ENCODE measurements around the gene RC3H2. TPM values are rescaled to one million over a fixed set of nuclear protein-coding genes. Genes with fewer than 3 reads are reported as not detected.
"Not testable (repeated sequence)": the region's sequence is repeated elsewhere in the genome, so short reads cannot be mapped to it uniquely, and the experiment has no call there.

Gene RC3H2
- total RNA-seq, 6 experiments from 2014 or later, result 14.1 to 20.7 (median 19.4) TPM

DNA sequence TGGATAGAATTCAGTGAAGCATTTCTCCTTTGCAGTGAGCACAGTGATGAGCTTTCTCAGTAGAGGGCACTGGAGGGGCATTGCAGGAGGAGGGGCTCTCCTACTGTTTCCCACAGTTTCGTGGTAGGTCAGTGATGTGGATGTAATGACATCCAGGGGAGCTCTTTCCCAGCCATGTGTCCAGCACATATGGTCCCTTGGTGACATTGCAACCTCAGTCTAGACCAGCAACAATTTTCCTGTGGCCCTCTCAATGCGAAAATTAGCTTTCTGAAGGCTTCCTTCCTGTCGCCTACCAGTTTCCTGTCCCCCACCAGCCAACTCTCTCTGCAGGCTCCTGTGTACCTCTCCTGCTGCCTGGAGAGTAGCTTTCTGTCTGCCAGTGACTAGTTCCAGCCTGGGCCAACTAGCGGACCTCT lies 69.8 kb downstream of the RC3H2 start:
- H3K4me1 ChIP-seq, result no peaks in the 10 kb centered on the region
- TF ChIP-seq, protein P1, sequence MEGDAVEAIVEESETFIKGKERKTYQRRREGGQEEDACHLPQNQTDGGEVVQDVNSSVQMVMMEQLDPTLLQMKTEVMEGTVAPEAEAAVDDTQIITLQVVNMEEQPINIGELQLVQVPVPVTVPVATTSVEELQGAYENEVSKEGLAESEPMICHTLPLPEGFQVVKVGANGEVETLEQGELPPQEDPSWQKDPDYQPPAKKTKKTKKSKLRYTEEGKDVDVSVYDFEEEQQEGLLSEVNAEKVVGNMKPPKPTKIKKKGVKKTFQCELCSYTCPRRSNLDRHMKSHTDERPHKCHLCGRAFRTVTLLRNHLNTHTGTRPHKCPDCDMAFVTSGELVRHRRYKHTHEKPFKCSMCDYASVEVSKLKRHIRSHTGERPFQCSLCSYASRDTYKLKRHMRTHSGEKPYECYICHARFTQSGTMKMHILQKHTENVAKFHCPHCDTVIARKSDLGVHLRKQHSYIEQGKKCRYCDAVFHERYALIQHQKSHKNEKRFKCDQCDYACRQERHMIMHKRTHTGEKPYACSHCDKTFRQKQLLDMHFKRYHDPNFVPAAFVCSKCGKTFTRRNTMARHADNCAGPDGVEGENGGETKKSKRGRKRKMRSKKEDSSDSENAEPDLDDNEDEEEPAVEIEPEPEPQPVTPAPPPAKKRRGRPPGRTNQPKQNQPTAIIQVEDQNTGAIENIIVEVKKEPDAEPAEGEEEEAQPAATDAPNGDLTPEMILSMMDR (IDR thresholded peaks at IDR 0.05), result no peak
- no peak for TF ChIP-seq POLR2A (IDR thresholded peaks at IDR 0.05)
- H3K36me3 ChIP-seq, result no peaks in the 10 kb centered on the region
- ATAC-seq (peak; percentile 17 to 69 (median 41)), DNase-seq (no peak)
- no peaks in the 10 kb centered on the region for H3K9me3 ChIP-seq
- H3K27ac ChIP-seq, result no peak overlapping the region
- 70% methylated on average over 4 of the region's 4 CpGs for WGBS (ENCODE audit: insufficient coverage, low coverage, low lambda C conversion rate, missing lambda C conversion rate)
- H3K27me3 ChIP-seq, result no peaks in the 10 kb centered on the region
- intact Hi-C loops (cut with DNase I), result no loop called here
- H3K4me3 ChIP-seq, result no peak overlapping the region

DNA sequence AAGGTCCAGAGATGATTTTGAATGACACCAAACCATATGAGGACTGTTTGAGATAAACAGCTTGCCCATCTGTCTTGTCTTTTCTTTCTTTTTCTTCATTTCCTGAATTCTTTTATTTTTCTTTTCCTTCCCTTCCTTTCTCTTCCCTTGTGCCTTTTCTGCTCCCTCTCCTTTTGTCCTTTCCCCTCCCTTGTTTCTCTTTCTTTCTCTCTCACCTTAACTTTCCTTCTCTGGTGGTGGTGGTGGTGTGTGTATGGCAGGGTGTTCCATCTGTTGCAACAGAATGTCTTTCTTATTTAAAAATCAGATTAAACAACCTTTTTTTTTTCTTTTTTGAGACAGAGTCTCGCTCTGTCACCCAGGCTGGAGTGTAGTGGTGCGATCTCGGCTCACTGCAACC lies 73.0 kb downstream of the RC3H2 start:
- Histone ChIP-seq H3K9me3 (no peaks in the 10 kb centered on the region), H3K36me3 (no peaks in the 10 kb centered on the region), H3K27me3 (no peaks in the 10 kb centered on the region), H3K4me1 (peaks cover 0 to 4% (median 1%) of the 10 kb centered on the region in 4 donors), H3K4me3 (no peak overlapping the region), H3K27ac (no peak overlapping the region)
- ATAC-seq (no peak), DNase-seq (no peak)
- intact Hi-C loops (cut with DNase I), result no loop called here
- TF ChIP-seq POLR2A (IDR thresholded peaks at IDR 0.05), result no peak
- TF ChIP-seq, protein P1 (IDR thresholded peaks at IDR 0.05), result no peak
- WGBS (ENCODE audit: insufficient coverage, low coverage, low lambda C conversion rate, missing lambda C conversion rate), result 83% methylated on average over 3 of the region's 3 CpGs

DNA sequence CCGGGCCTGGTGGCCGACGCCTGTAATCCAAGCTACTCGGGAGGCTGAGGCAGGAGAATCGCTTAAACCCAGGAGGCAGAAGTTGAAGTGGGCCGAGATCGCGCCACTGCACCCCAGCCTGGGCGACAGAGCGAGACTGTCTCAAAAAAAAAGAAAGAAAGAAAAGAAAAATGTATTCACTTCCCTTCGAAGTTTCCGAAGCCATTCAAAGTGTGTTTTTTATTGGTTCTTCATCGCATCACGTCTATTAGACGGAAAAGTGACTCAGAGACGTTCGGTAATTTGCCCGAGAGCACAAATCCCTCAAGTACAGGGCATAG lies 76.2 kb downstream of the RC3H2 start:
- H3K27ac ChIP-seq, result peak overlapping the region; percentile 74 to 96 (median 88)
- H3K4me3 ChIP-seq, result peak overlapping the region; percentile 93 to 99 (median 97)
- DNase-seq; H3K36me3 ChIP-seq; H3K27me3 ChIP-seq; ATAC-seq; intact Hi-C loops (cut with DNase I); H3K9me3 ChIP-seq: not testable (repeated sequence)
- 63% methylated on average over 15 of the region's 18 CpGs for WGBS (ENCODE audit: insufficient coverage, low coverage, low lambda C conversion rate, missing lambda C conversion rate)
- peaks cover 0 to 12% (median 4%) of the 10 kb centered on the region in 4 donors for H3K4me1 ChIP-seq

DNA sequence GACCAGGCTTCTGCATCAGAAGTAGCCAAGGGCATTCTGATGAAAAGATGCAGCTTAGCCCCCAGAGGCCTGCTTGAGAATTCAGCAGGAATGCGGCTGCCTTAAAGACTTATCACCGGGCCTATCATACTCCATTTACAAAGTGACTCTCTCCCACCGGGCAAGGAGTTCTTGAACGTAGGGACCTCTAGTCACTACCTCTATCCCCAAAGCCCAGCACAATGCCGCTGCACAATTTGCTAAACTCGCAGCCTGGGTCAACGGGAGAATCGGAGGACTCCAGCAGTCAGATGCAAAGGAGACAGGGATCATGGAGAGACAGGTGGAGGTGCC lies 77.4 kb downstream of the RC3H2 start:
- H3K4me1 ChIP-seq, result peaks cover 0 to 12% (median 4%) of the 10 kb centered on the region in 4 donors
- peak in 1 of 4 donors; percentile 9 for ATAC-seq
- intact Hi-C loops (cut with DNase I), result no loop called here
- H3K27me3 ChIP-seq, result no peaks in the 10 kb centered on the region
- no peak for DNase-seq
- H3K36me3 ChIP-seq, result peaks cover 0 to 10% (median 0%) of the 10 kb centered on the region in 4 donors
- WGBS (ENCODE audit: insufficient coverage, low coverage, low lambda C conversion rate, missing lambda C conversion rate), result 3% methylated on average over 8 of the region's 8 CpGs
- TF ChIP-seq, protein P1 (IDR thresholded peaks at IDR 0.05), result no peak
- no peak for TF ChIP-seq POLR2A (IDR thresholded peaks at IDR 0.05)
- peak overlapping the region; percentile 93 to 99 (median 97) for H3K4me3 ChIP-seq
- H3K9me3 ChIP-seq, result no peaks in the 10 kb centered on the region
- H3K27ac ChIP-seq, result peak overlapping the region; percentile 74 to 96 (median 88)

DNA sequence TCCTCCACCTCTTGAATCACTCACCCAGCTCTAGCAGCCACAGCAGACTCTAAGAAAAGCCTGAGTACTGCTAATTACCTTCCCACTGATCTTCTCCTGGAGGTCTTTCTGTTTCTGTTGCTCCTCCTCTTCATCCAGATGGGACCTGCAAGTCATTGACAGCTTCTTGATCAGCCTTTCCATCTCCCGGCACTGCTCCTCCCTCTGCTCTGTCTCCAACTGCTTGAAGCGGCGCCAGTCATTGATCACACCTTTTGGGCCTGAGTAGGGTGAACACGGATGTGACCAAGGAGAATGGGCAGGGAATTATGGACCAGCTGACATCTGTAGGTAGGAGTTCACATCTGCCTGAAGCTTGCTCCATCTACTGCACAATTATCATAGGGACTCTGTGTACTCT lies 82.2 kb downstream of the RC3H2 start:
- H3K27ac ChIP-seq, result no peak overlapping the region
- DNase-seq (no peak), ATAC-seq (no peak)
- 86% methylated on average over 4 of the region's 4 CpGs for WGBS (ENCODE audit: insufficient coverage, low coverage, low lambda C conversion rate, missing lambda C conversion rate)
- H3K36me3 ChIP-seq, result peaks cover 0 to 37% (median under 1%) of the 10 kb centered on the region in 4 donors
- H3K4me3 ChIP-seq, result no peak overlapping the region
- TF ChIP-seq, protein P1 (IDR thresholded peaks at IDR 0.05), result no peak
- no peak for TF ChIP-seq POLR2A (IDR thresholded peaks at IDR 0.05)
- intact Hi-C loops (cut with DNase I), result no loop called here
- H3K27me3 ChIP-seq, result no peaks in the 10 kb centered on the region
- peaks cover 0 to 9% (median 4%) of the 10 kb centered on the region in 4 donors for H3K4me1 ChIP-seq
- H3K9me3 ChIP-seq, result no peaks in the 10 kb centered on the region

Measured in right lobe of liver (tissue), 6 donors.